Measurements from ENCODE around the gene METTL2B. TPM values are rescaled to one million over a fixed set of nuclear protein-coding genes. Genes with fewer than 3 reads are reported as not detected.

The METTL2B gene
- total RNA-seq, 1 experiment from 2014 or later, result 44.3 TPM

DNA sequence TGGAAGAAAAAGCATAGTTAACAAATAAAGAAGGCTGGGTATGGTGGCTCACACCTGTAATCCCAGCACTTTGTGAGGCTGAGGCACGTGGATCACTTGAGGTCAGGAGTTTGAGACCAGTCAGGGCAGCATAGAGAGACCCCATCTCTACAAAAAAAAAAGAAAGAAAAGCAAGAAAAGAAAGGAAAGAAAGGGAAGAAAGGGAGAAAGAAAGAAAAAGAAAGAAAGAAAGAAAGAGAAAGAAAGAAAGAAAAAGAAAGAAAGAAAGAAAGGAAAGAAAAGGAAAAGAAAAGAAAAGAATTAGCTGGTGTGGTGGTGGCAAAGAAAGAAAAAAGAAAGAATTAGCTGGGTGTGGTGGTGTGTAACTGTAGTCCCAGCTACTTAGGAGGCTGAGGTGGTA, 24.0 kb upstream of the METTL2B start:
- no peak overlapping the region for H2BK15ac ChIP-seq (ENCODE audit: low read depth, low read length)
- no CpG with 5 or more reads among the region's 1 CpG for WGBS (ENCODE audit: extremely low coverage, insufficient read length, low lambda C conversion rate)
- H3K4ac ChIP-seq (ENCODE audit: low read depth, low read length), result no peak overlapping the region
- no peak overlapping the region for H3K23ac ChIP-seq (ENCODE audit: insufficient read length, low read depth, low read length)
- H2AFZ ChIP-seq (ENCODE audit: low read length), result no peak overlapping the region
- Mint-ChIP-seq H3K4me3 (no peak overlapping the region), H3K9me3 (no peaks in the 10 kb centered on the region), H3K27me3 (ENCODE audit: low read depth) (peaks cover 15% of the 10 kb centered on the region), H3K36me3 (ENCODE audit: insufficient read depth in 1 of 3, low read depth in 3 of 3) (peaks cover 6 to 7% (median 6%) of the 10 kb centered on the region in 3 experiments), H3K27ac (no peak overlapping the region), H3K4me1 (peaks cover 28 to 45% of the 10 kb centered on the region in 2 experiments)
- no peak for DNase-seq
- no peak overlapping the region for H3K9ac ChIP-seq (ENCODE audit: extremely low read depth, insufficient read length, low read length)
- no peak overlapping the region for H3K4me2 ChIP-seq (ENCODE audit: insufficient read depth, insufficient read length, low read length)
- H2BK20ac ChIP-seq (ENCODE audit: low read depth, low read length, poor library complexity, severe bottlenecking), result no peak overlapping the region
- no peaks in the 10 kb centered on the region for H3K9me3 ChIP-seq (ENCODE audit: control insufficient read depth, low read depth, low read length)
- H2BK120ac ChIP-seq (ENCODE audit: low read depth, low read length, poor library complexity, severe bottlenecking), result no peak overlapping the region
- H3K27me3 ChIP-seq (ENCODE audit: insufficient read depth, low read length), result no peaks in the 10 kb centered on the region
- peaks cover 6% of the 10 kb centered on the region; the same call in 1 of the 2 replicates for H3K79me2 ChIP-seq (ENCODE audit: insufficient read depth, low read length)
- H4K20me1 ChIP-seq (ENCODE audit: control insufficient read depth, insufficient read depth, insufficient read length), result no peaks in the 10 kb centered on the region
- no peak overlapping the region for H4K5ac ChIP-seq (ENCODE audit: insufficient read length, low read depth, low read length)
- no peak overlapping the region for H3K27ac ChIP-seq (ENCODE audit: insufficient read length, low read depth, low read length)
- no peak overlapping the region for H2BK5ac ChIP-seq (ENCODE audit: insufficient read length, low read length)
- no peak overlapping the region for H4K91ac ChIP-seq (ENCODE audit: insufficient read length, low read depth, low read length)
- H3K18ac ChIP-seq (ENCODE audit: insufficient read length, low read depth, low read length), result no peak overlapping the region
- no peak overlapping the region for H3K56ac ChIP-seq (ENCODE audit: insufficient read length, low read depth, low read length)
- H3K79me1 ChIP-seq (ENCODE audit: insufficient read depth, low read depth, low read length, poor library complexity, severe bottlenecking), result no peaks in the 10 kb centered on the region
- no peaks in the 10 kb centered on the region for H3K4me1 ChIP-seq (ENCODE audit: insufficient read depth, low read length)
- H3K14ac ChIP-seq (ENCODE audit: insufficient read depth, low read length), result no peak overlapping the region
- TF ChIP-seq, protein P1, sequence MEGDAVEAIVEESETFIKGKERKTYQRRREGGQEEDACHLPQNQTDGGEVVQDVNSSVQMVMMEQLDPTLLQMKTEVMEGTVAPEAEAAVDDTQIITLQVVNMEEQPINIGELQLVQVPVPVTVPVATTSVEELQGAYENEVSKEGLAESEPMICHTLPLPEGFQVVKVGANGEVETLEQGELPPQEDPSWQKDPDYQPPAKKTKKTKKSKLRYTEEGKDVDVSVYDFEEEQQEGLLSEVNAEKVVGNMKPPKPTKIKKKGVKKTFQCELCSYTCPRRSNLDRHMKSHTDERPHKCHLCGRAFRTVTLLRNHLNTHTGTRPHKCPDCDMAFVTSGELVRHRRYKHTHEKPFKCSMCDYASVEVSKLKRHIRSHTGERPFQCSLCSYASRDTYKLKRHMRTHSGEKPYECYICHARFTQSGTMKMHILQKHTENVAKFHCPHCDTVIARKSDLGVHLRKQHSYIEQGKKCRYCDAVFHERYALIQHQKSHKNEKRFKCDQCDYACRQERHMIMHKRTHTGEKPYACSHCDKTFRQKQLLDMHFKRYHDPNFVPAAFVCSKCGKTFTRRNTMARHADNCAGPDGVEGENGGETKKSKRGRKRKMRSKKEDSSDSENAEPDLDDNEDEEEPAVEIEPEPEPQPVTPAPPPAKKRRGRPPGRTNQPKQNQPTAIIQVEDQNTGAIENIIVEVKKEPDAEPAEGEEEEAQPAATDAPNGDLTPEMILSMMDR (conservative IDR thresholded peaks at IDR 0.05), result no peak
- H4K8ac ChIP-seq (replicated peaks; ENCODE audit: insufficient read length, low read depth, low read length), result no peak overlapping the region
- H3K23me2 ChIP-seq (ENCODE audit: insufficient read length, low read depth, low read length, poor library complexity, severe bottlenecking), result peaks cover 6% of the 10 kb centered on the region
- H2BK12ac ChIP-seq (ENCODE audit: insufficient read length, low read depth, low read length), result no peak overlapping the region
- no peak overlapping the region for H3T11ph ChIP-seq (ENCODE audit: low read length)
- H2AK5ac ChIP-seq (ENCODE audit: insufficient read length, low read length), result no peak overlapping the region

All from H9 (cell line).